Measurements from ENCODE around the gene OXCT1.

- TF ChIP-seq CTCF (conservative IDR thresholded peaks at IDR 0.05 in 1 of 2, IDR thresholded peaks at IDR 0.05 in 1 of 2; ENCODE audit: extremely low read depth in 1 of 2, insufficient read depth in 1 of 2, low read depth in 1 of 2, low read length in 2 of 2) (no peak), EZH2 (IDR thresholded peaks at IDR 0.05; ENCODE audit: borderline replicate concordance, low read length) (no peak)
These were observed 135.0 kb downstream of the OXCT1 start for GRCh38 chr5:41735213-41735612.
